Measurements from ENCODE around the gene PTPRJ.

- TF ChIP-seq CTCF (IDR thresholded peaks at IDR 0.05; ENCODE audit: poor library complexity) (no peak), EZH2phosphoT487 (IDR thresholded peaks at IDR 0.05; ENCODE audit: low read depth, severe bottlenecking, unreplicated experiment) (no peak)
Observed at GRCh38 chr11:48177661-48178060, 197.3 kb downstream of the PTPRJ start.

All from hepatocyte (in vitro differentiated cells).